ENCODE measurements around the gene MRPL50.

GRCh38 chr9:101399643-101399970, 1.2 kb upstream of the MRPL50 start:
- TF ChIP-seq CTCF (IDR thresholded peaks at IDR 0.05) = no peak
- no peak for TF ChIP-seq EZH2 (IDR thresholded peaks at IDR 0.05; ENCODE audit: borderline replicate concordance, insufficient read depth, low read depth, low read length, poor library complexity, severe bottlenecking)

Measured in B cell (primary cell).